K562 treated with DMSO at 1 percent for 48 hours (cell line): ENCODE measurements around the gene TMEM106B. TPM values are rescaled to one million over a fixed set of nuclear protein-coding genes. Genes with fewer than 3 reads are reported as not detected.

Experiments
- total RNA-seq: library from RNA; unstranded; fragments of 300-600 nt; gene quantifications from 2 replicates; pipeline ENCODE4 v1.2.3, GENCODE V29; 2022; ENCODE audit warnings: low replicate concordance; ENCODE audit errors: extremely low read depth

The TMEM106B gene
- not detected in 2 replicates for total RNA-seq

GRCh38 chr7:12211054-12211710, at the start of gene TMEM106B:
Gene TMEM106B, plus strand, starts transcription at chr7:12211294. Its CDS starts 3,517 bp downstream, at chr7:12214811.

Other genes starting within 250 kb of the TMEM106B start
- not detected in 2 replicates for gene VWDE, start 192.6 kb downstream of the TMEM106B start, total RNA-seq